Measurements from ENCODE around the gene ANKRD28.

GRCh38 chr3:15769256-15769915, 28.4 kb downstream of the ANKRD28 start:
- no peak for TF ChIP-seq CTCF (conservative IDR thresholded peaks at IDR 0.05)
- no peak for TF ChIP-seq ZFX (IDR thresholded peaks at IDR 0.05)

All from C4-2B (cell line).